Measurements from ENCODE around the gene PRUNE2. TPM values are rescaled to one million over a fixed set of nuclear protein-coding genes. Genes with fewer than 3 reads are reported as not detected.

Gene PRUNE2
- polyA plus RNA-seq, 1 of the 3 experiments (the other 2 are of a cell fraction), result 13.0 TPM

DNA sequence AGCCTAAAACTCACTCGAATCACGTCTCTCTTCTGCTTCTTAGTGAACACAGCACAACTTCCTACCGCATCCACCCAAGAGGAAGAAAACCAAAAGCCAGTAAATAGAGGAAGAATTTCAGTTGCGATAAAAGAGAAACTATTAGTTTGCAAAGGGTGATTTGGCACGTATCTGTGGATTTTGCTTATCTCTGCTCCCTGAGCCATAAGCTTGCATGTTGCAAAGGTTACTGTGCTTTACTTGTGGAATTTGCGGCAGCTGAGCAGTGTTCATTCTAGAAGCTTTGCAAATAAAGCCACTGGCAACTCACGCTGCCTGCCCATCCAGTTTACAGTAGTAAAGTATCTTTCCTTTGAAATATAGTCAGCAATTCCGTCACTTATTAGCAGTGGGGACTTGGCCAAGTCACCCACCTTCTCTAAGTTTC lies 290.7 kb downstream of the PRUNE2 start:
- Histone ChIP-seq H3K27me3 (ENCODE audit: insufficient read depth) (peaks cover 11% of the 10 kb centered on the region; the same call in 1 of the 2 replicates), H3K9ac (no peak overlapping the region), H3K4me2 (no peak overlapping the region), H3K9me2 (no peaks in the 10 kb centered on the region), H3K9me3 (no peaks in the 10 kb centered on the region), H3K4me3 (ENCODE audit: low read depth in 2 of 2, low read length in 1 of 2) (no peak overlapping the region), H3K4me1 (ENCODE audit: control insufficient read depth in 1 of 2, insufficient read depth in 2 of 2, low read depth in 1 of 2, low read length in 1 of 2) (no peaks in the 10 kb centered on the region), H2AFZ (ENCODE audit: low read depth) (no peak overlapping the region), H3F3A (replicated peaks; ENCODE audit: insufficient read depth) (no peaks in the 10 kb centered on the region), H3K36me3 (replicated peaks in 1 of 2; ENCODE audit: control insufficient read depth in 1 of 2, insufficient read depth in 2 of 2, low read length in 1 of 2) (no peaks in the 10 kb centered on the region), H3K27ac (ENCODE audit: low read depth in 2 of 2, low read length in 1 of 2) (no peak overlapping the region), H4K20me1 (ENCODE audit: insufficient read depth) (no peaks in the 10 kb centered on the region), H3K79me2 (ENCODE audit: insufficient read depth) (no peaks in the 10 kb centered on the region)
- DNase-seq, result no peak
- TF ChIP-seq RXRA (IDR thresholded peaks at IDR 0.05; ENCODE audit: borderline replicate concordance, low read depth) (no peak), EZH2phosphoT487 (IDR thresholded peaks at IDR 0.05; ENCODE audit: borderline replicate concordance, low read depth) (no peak), FOSL2 (IDR thresholded peaks at IDR 0.05; ENCODE audit: borderline replicate concordance, low read depth) (no peak), MEF2A (IDR thresholded peaks at IDR 0.05; ENCODE audit: borderline replicate concordance, low read depth) (no peak), FOXM1 (IDR thresholded peaks at IDR 0.05; ENCODE audit: low read depth) (no peak), MXI1 (IDR thresholded peaks at IDR 0.05; ENCODE audit: low read depth, low read length) (no peak), POLR2AphosphoS5 (IDR thresholded peaks at IDR 0.05; ENCODE audit: low read depth, low read length) (no peak), TCF12 (IDR thresholded peaks at IDR 0.05) (no peak), EP300 (IDR thresholded peaks at IDR 0.05; ENCODE audit: borderline replicate concordance in 1 of 2, low read depth in 1 of 2, low read length in 1 of 2) (no peak), ELF1 (IDR thresholded peaks at IDR 0.05) (no peak), CHD2 (IDR thresholded peaks at IDR 0.05; ENCODE audit: low read length, partially characterized antibody) (no peak), GABPA (IDR thresholded peaks at IDR 0.05; ENCODE audit: low read depth) (no peak)
- TF ChIP-seq, protein P1, sequence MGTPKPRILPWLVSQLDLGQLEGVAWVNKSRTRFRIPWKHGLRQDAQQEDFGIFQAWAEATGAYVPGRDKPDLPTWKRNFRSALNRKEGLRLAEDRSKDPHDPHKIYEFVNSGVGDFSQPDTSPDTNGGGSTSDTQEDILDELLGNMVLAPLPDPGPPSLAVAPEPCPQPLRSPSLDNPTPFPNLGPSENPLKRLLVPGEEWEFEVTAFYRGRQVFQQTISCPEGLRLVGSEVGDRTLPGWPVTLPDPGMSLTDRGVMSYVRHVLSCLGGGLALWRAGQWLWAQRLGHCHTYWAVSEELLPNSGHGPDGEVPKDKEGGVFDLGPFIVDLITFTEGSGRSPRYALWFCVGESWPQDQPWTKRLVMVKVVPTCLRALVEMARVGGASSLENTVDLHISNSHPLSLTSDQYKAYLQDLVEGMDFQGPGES (IDR thresholded peaks at IDR 0.05; ENCODE audit: low read depth, low read length), result no peak
- TF ChIP-seq, protein P2, sequence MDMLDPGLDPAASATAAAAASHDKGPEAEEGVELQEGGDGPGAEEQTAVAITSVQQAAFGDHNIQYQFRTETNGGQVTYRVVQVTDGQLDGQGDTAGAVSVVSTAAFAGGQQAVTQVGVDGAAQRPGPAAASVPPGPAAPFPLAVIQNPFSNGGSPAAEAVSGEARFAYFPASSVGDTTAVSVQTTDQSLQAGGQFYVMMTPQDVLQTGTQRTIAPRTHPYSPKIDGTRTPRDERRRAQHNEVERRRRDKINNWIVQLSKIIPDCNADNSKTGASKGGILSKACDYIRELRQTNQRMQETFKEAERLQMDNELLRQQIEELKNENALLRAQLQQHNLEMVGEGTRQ (IDR thresholded peaks at IDR 0.05; ENCODE audit: borderline replicate concordance, low read depth, low read length), result no peak
- POLR2A ChIA-PET, result no interaction called here
- WGBS (ENCODE audit: low lambda C conversion rate), result 23% methylated on average over 8 of the region's 8 CpGs
- CTCF ChIA-PET, result interaction anchor here (1.2 kb wide), 1 partner anchor 195 kb away, joined by 3 read pairs; no protein-coding TSS in a partner anchor

DNA sequence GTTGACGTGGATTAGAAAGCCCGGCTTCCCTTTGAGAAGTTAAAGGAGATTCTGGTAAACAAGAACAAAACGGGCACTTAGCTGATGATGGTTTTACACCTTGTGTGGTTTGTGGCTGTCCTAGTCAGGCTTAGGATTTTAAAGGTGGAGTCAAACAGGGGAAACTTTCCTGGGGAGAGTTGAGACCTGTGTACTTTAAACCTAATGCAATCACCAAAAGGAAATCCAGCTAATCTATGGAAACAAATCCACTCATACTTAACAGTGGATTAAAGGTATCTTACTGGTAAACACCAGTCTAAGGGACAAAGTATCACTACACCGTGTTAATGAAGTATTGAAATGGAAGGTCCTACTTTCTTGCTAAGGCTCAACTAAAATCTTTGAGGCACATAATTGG lies 291.9 kb downstream of the PRUNE2 start:
- no peak overlapping the region for H2AFZ ChIP-seq (ENCODE audit: low read depth)
- peaks cover 23% of the 10 kb centered on the region for H3K27me3 ChIP-seq (ENCODE audit: insufficient read depth)
- no peak for TF ChIP-seq FOXJ3 (CRISPR knock-in tag; IDR thresholded peaks at IDR 0.05)
- no peak for TF ChIP-seq TAF1 (IDR thresholded peaks at IDR 0.05; ENCODE audit: borderline replicate concordance, low read depth, low read length)
- no peak for TF ChIP-seq MXI1 (IDR thresholded peaks at IDR 0.05; ENCODE audit: low read depth, low read length)
- no peak for TF ChIP-seq RCOR1 (IDR thresholded peaks at IDR 0.05; ENCODE audit: low read length)
- TF ChIP-seq EZH2phosphoT487 (IDR thresholded peaks at IDR 0.05; ENCODE audit: borderline replicate concordance, low read depth), result no peak
- no peak for DNase-seq
- no peak overlapping the region for H3K27ac ChIP-seq (ENCODE audit: low read depth in 2 of 2, low read length in 1 of 2)
- H4K20me1 ChIP-seq (ENCODE audit: insufficient read depth), result no peaks in the 10 kb centered on the region
- no peak overlapping the region for H3K9ac ChIP-seq
- 8% methylated on average over 4 of the region's 4 CpGs for WGBS (ENCODE audit: low lambda C conversion rate)
- H3F3A ChIP-seq (replicated peaks; ENCODE audit: insufficient read depth), result no peaks in the 10 kb centered on the region
- H3K36me3 ChIP-seq (replicated peaks in 1 of 2; ENCODE audit: control insufficient read depth in 1 of 2, insufficient read depth in 2 of 2, low read length in 1 of 2), result no peaks in the 10 kb centered on the region
- POLR2A ChIA-PET, result no interaction called here
- H3K9me2 ChIP-seq, result no peaks in the 10 kb centered on the region
- H3K4me3 ChIP-seq (ENCODE audit: low read depth in 2 of 2, low read length in 1 of 2), result no peak overlapping the region
- no peaks in the 10 kb centered on the region for H3K79me2 ChIP-seq (ENCODE audit: insufficient read depth)
- CTCF ChIA-PET, result no interaction called here
- no peaks in the 10 kb centered on the region for H3K9me3 ChIP-seq
- H3K4me1 ChIP-seq (ENCODE audit: control insufficient read depth in 1 of 2, insufficient read depth in 2 of 2, low read depth in 1 of 2, low read length in 1 of 2), result no peaks in the 10 kb centered on the region
- H3K4me2 ChIP-seq, result no peak overlapping the region
